ENCODE data around the gene CHRND. TPM values are rescaled to one million over a fixed set of nuclear protein-coding genes. Genes with fewer than 3 reads are reported as not detected.

The CHRND gene
- total and polyA plus RNA-seq, 2 experiments from 2014 or later, result 0.10 to 0.11 TPM

DNA sequence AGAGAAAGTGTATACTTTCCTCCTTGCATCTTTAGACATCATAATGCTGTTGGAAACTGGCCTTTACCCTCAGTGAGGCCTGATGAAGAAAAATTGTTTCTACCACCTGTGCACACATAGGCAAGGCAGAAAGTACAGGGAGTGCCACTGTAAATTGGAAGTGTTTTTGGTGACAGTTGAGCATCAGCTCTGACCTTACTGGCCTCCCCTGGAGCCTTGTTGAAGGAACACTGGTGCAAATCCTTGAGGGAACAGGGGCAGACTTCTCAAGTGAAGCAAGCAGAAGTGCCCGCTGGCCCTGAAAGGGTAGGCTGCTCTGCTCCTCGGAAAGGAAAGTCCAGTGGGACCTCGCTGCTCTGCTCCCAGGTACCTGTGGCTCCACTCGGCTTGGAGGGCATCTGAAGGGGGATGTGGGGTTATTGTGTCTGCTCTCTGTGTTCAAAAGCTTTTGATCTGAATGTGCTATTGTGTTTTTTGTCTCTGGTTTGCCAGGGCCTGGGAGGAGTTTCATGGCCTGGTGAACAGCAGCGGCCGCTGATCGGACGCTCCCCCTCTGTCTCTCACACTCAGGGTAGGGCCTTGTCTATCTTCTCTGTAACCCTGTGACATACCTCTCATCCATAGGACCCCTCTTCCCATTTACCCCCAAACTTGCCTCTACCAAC is 47.9 kb downstream of the CHRND start:
- Mint-ChIP-seq H3K27me3 (ENCODE audit: insufficient read depth, low read depth, poor library complexity) (no peaks in the 10 kb centered on the region), H3K36me3 (ENCODE audit: low read depth) (peaks cover 39% of the 10 kb centered on the region), H3K4me1 (0 out of 3 replicates have a peak, but pooled peaks cover 2% of the 10 kb centered on the region), H3K27ac (no peak overlapping the region), H3K4me3 (no peak overlapping the region), H3K9me3 (no peaks in the 10 kb centered on the region)
- peaks cover 6% of the 10 kb centered on the region; the same call in 1 of the 2 replicates for H4K20me1 ChIP-seq (replicated peaks; ENCODE audit: insufficient read depth)
- H3K4me2 ChIP-seq, result no peak overlapping the region
- DNase-seq (ENCODE audit: low spot score) (no peak), ATAC-seq (no peak)
- no peak overlapping the region for H3K27ac ChIP-seq (ENCODE audit: low read depth)
- no peaks in the 10 kb centered on the region for H3K4me1 ChIP-seq (ENCODE audit: insufficient read depth)
- H3K27me3 ChIP-seq (ENCODE audit: insufficient read depth), result no peaks in the 10 kb centered on the region
- no peaks in the 10 kb centered on the region for H3K9me2 ChIP-seq (ENCODE audit: insufficient read depth)
- H3F3A ChIP-seq (replicated peaks; ENCODE audit: low read depth), result no peaks in the 10 kb centered on the region
- TF ChIP-seq REST (IDR thresholded peaks at IDR 0.05; ENCODE audit: unreplicated experiment) (no peak), ZNF462 (CRISPR knock-in tag; IDR thresholded peaks at IDR 0.05) (no peak), NANOG (IDR thresholded peaks at IDR 0.05; ENCODE audit: borderline replicate concordance) (no peak), CTCF (conservative IDR thresholded peaks at IDR 0.05; ENCODE audit: low read depth in 2 of 2) (no peak), EZH2phosphoT487 (IDR thresholded peaks at IDR 0.05; ENCODE audit: unreplicated experiment) (no peak)
- no peak overlapping the region for H3K4me3 ChIP-seq
- peaks cover 8% of the 10 kb centered on the region for H3K36me3 ChIP-seq (ENCODE audit: insufficient read depth)
- H2AFZ ChIP-seq, result no peak overlapping the region
- no peaks in the 10 kb centered on the region for H3K79me2 ChIP-seq (replicated peaks; ENCODE audit: insufficient read depth)

Data from GM23338 (cell line).